ENCODE data around the gene LRCH4.

The LRCH4 gene

GRCh38 chr7:100572281-100572948 is 13.5 kb downstream of the LRCH4 start:
- DNase-seq (ENCODE audit: low read depth) = no peak
- no peak overlapping the region for H3K4me3 ChIP-seq (ENCODE audit: low read depth, low read length)
- TF ChIP-seq MAX (IDR thresholded peaks at IDR 0.05; ENCODE audit: low read depth, low read length) = no peak
- TF ChIP-seq CTCF (IDR thresholded peaks at IDR 0.05; ENCODE audit: low read depth, low read length) = no peak
- no peak for TF ChIP-seq MYC (IDR thresholded peaks at IDR 0.05; ENCODE audit: low read depth, low read length)
- TF ChIP-seq POLR2A (IDR thresholded peaks at IDR 0.05; ENCODE audit: extremely low read depth, insufficient read length) = no peak

- TF ChIP-seq MYC (IDR thresholded peaks at IDR 0.05; ENCODE audit: low read depth, low read length) (no peak), MAX (IDR thresholded peaks at IDR 0.05; ENCODE audit: low read depth, low read length) (no peak), POLR2A (IDR thresholded peaks at IDR 0.05; ENCODE audit: extremely low read depth, insufficient read length) (no peak), CTCF (IDR thresholded peaks at IDR 0.05; ENCODE audit: low read depth, low read length) (no peak)
- no peak for DNase-seq (ENCODE audit: low read depth)
- H3K4me3 ChIP-seq (ENCODE audit: low read depth, low read length) = no peak overlapping the region
Observed at GRCh38 chr7:100571829-100572116, 14.2 kb downstream of the LRCH4 start.

GRCh38 chr7:100570954-100571828 is 14.7 kb downstream of the LRCH4 start:
- DNase-seq (ENCODE audit: low read depth) = no peak
- no peak overlapping the region for H3K4me3 ChIP-seq (ENCODE audit: low read depth, low read length)
- TF ChIP-seq CTCF (IDR thresholded peaks at IDR 0.05; ENCODE audit: low read depth, low read length) = no peak
- TF ChIP-seq POLR2A (IDR thresholded peaks at IDR 0.05; ENCODE audit: extremely low read depth, insufficient read length) = no peak
- no peak for TF ChIP-seq MYC (IDR thresholded peaks at IDR 0.05; ENCODE audit: low read depth, low read length)
- TF ChIP-seq MAX (IDR thresholded peaks at IDR 0.05; ENCODE audit: low read depth, low read length) = no peak

- H3K4me3 ChIP-seq (ENCODE audit: low read depth, low read length) = peak overlapping the region; percentile 12
- peak; percentile 92 for DNase-seq (ENCODE audit: low read depth)
- TF ChIP-seq MYC (IDR thresholded peaks at IDR 0.05; ENCODE audit: low read depth, low read length) (no peak), CTCF (IDR thresholded peaks at IDR 0.05; ENCODE audit: low read depth, low read length) (peak; percentile 69), POLR2A (IDR thresholded peaks at IDR 0.05; ENCODE audit: extremely low read depth, insufficient read length) (no peak), MAX (IDR thresholded peaks at IDR 0.05; ENCODE audit: low read depth, low read length) (no peak; the same call in 1 of the 2 replicates)
Observed at GRCh38 chr7:100568896-100569844, 16.8 kb downstream of the LRCH4 start.

GRCh38 chr7:100568176-100568895 is 17.6 kb downstream of the LRCH4 start:
- no peak for TF ChIP-seq CTCF (IDR thresholded peaks at IDR 0.05; ENCODE audit: low read depth, low read length)
- TF ChIP-seq MAX (IDR thresholded peaks at IDR 0.05; ENCODE audit: low read depth, low read length) = 0 out of 2 replicates have a peak, but pooled peaks have one; percentile 42
- no peak overlapping the region for H3K4me3 ChIP-seq (ENCODE audit: low read depth, low read length)
- no peak for DNase-seq (ENCODE audit: low read depth)
